Prostate gland (tissue), 2 donors: Measurements from ENCODE around the gene VPS26B.
A peak's percentile ranks its signal among the peaks of the same experiment; 100 is the strongest.

Experiments used
- CTCF ChIP-seq, 4 experiments: fragments of 200-600 bp in 2 of 4; fragments of 450-650 bp in 2 of 4; sonication (generic) in 2 of 4; IDR thresholded peaks; 1 replicate in 3 of 4; 2 replicates in 1 of 4; pipeline ENCODE4 v1.5.1; 2016 to 2019; ENCODE audit warnings: antibody characterized with exemption in 4 of 4, mild to moderate bottlenecking in 2 of 4, moderate library complexity in 2 of 4
- POLR2A ChIP-seq: fragments of 450-650 bp; IDR thresholded peaks from one replicate; pipeline ENCODE4 v1.6.1; 2016; ENCODE audit warnings: antibody characterized with exemption, mild to moderate bottlenecking

GRCh38 chr11:134223836-134224709 is at the start of gene VPS26B, which contains the start of gene NCAPD3:
- TF ChIP-seq CTCF (IDR thresholded peaks at IDR 0.05) (peak in 1 of 4 experiments; percentile 37), POLR2A (peak; percentile 86)
